ENCODE data around the gene VRK1.

GRCh38 chr14:96821501-96821900, 24.3 kb downstream of the VRK1 start:
- TF ChIP-seq CTCF (IDR thresholded peaks at IDR 0.05; ENCODE audit: insufficient read depth, low read length, poor library complexity, severe bottlenecking) = no peak
- TF ChIP-seq EZH2phosphoT487 (conservative IDR thresholded peaks at IDR 0.05; ENCODE audit: low read length) = no peak
